ENCODE measurements around the gene RIMBP2.

GRCh38 chr12:130490674-130491073, 225.4 kb downstream of the RIMBP2 start:
- TF ChIP-seq CTCF (conservative IDR thresholded peaks at IDR 0.05; ENCODE audit: low read depth, low read length) (no peak), EZH2 (IDR thresholded peaks at IDR 0.05; ENCODE audit: borderline replicate concordance, low read depth, low read length, poor library complexity, severe bottlenecking) (no peak)
